ENCODE results near the gene ROR1.

The ROR1 gene

GRCh38 chr1:63988941-63989340, 215.1 kb downstream of the ROR1 start:
- Histone ChIP-seq H3K9ac (ENCODE audit: low read length) (no peak overlapping the region), H3F3A (ENCODE audit: insufficient read depth, low read length) (no peaks in the 10 kb centered on the region), H3K4me1 (ENCODE audit: low read length) (no peaks in the 10 kb centered on the region), H3K36me3 (replicated peaks; ENCODE audit: insufficient read depth, low read length) (no peaks in the 10 kb centered on the region), H2AFZ (ENCODE audit: low read length) (no peak overlapping the region), H4K20me1 (ENCODE audit: insufficient read depth, low read length) (no peaks in the 10 kb centered on the region), H3K4me2 (ENCODE audit: low read depth, low read length) (no peak overlapping the region), H3K9me2 (replicated peaks; ENCODE audit: insufficient read depth, low read length) (no peaks in the 10 kb centered on the region), H3K4me3 (ENCODE audit: low read length) (no peak overlapping the region), H3K27me3 (replicated peaks; ENCODE audit: insufficient read depth, low read length) (no peaks in the 10 kb centered on the region), H3K9me3 (replicated peaks; ENCODE audit: insufficient read depth, low read length) (no peaks in the 10 kb centered on the region), H3K79me2 (ENCODE audit: low read length) (no peaks in the 10 kb centered on the region), H3K27ac (ENCODE audit: low read length) (no peak overlapping the region)
- no peak for DNase-seq
- TF ChIP-seq CTCF (IDR thresholded peaks at IDR 0.05; ENCODE audit: low read length) (no peak), EZH2 (optimal IDR thresholded peaks at IDR 0.05; ENCODE audit: low read depth, low read length) (no peak), EZH2phosphoT487 (IDR thresholded peaks at IDR 0.05; ENCODE audit: low read length) (no peak)

DNA sequence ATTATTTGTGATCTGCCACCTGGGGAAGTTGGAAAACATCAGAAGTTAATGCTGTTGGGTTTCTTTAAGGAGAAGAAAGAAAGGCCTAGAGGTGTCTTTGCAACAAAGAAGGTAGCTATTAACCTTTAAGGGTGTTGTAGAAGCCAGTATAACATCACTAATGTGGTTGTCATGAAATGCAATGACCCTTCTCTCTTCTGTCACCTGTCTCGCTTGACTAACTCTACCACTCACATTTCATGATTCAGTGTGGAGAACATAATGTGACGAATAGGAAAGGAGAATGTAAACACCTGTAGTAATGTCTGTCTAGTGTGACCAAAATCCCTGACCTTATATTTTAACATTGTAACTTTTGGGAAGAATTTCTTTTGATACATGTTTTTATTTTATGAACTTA, 217.9 kb downstream of the ROR1 start:
- no peak for DNase-seq
- no peaks in the 10 kb centered on the region for H3K36me3 ChIP-seq (replicated peaks; ENCODE audit: insufficient read depth, low read length)
- H3K4me1 ChIP-seq (ENCODE audit: low read length): no peaks in the 10 kb centered on the region
- no peaks in the 10 kb centered on the region for H4K20me1 ChIP-seq (ENCODE audit: insufficient read depth, low read length)
- H3K9me2 ChIP-seq (replicated peaks; ENCODE audit: insufficient read depth, low read length): no peaks in the 10 kb centered on the region
- no peaks in the 10 kb centered on the region for H3K79me2 ChIP-seq (ENCODE audit: low read length)
- H3K4me3 ChIP-seq (ENCODE audit: low read length): no peak overlapping the region
- no peak overlapping the region for H3K27ac ChIP-seq (ENCODE audit: low read length)
- no peaks in the 10 kb centered on the region for H3K27me3 ChIP-seq (replicated peaks; ENCODE audit: insufficient read depth, low read length)
- no peak overlapping the region for H3K4me2 ChIP-seq (ENCODE audit: low read depth, low read length)
- no peaks in the 10 kb centered on the region for H3K9me3 ChIP-seq (replicated peaks; ENCODE audit: insufficient read depth, low read length)
- TF ChIP-seq CTCF (IDR thresholded peaks at IDR 0.05; ENCODE audit: low read length) (no peak), EZH2phosphoT487 (IDR thresholded peaks at IDR 0.05; ENCODE audit: low read length) (no peak), EZH2 (optimal IDR thresholded peaks at IDR 0.05; ENCODE audit: low read depth, low read length) (no peak)
- H2AFZ ChIP-seq (ENCODE audit: low read length): no peak overlapping the region
- H3K9ac ChIP-seq (ENCODE audit: low read length): no peak overlapping the region
- H3F3A ChIP-seq (ENCODE audit: insufficient read depth, low read length): no peaks in the 10 kb centered on the region

DNA sequence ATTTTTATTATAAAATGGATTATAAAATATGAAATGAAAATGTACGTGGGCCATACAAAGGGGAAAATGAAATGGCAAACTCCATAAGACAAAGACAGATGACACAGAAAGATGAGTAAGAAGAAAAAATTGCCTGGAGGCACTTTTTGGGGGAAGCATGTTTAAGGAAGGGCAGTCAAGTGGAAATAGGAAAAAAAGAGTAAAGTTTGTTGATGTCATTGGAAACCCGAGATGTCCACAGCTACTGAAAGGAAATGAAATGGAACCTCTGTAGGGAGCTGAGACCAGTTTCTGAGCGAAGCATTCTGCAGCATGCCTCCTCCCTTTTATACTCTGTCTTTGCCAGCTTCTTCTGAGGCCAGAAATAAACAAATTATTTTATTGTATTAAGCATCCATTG, 226.2 kb downstream of the ROR1 start:
- Histone ChIP-seq H3K4me1 (ENCODE audit: low read length) (no peaks in the 10 kb centered on the region), H3K4me2 (ENCODE audit: low read depth, low read length) (no peak overlapping the region), H3K9ac (ENCODE audit: low read length) (no peak overlapping the region), H3K9me3 (replicated peaks; ENCODE audit: insufficient read depth, low read length) (no peaks in the 10 kb centered on the region), H3K9me2 (replicated peaks; ENCODE audit: insufficient read depth, low read length) (no peaks in the 10 kb centered on the region), H3K27me3 (replicated peaks; ENCODE audit: insufficient read depth, low read length) (no peaks in the 10 kb centered on the region), H3K79me2 (ENCODE audit: low read length) (no peaks in the 10 kb centered on the region), H3K27ac (ENCODE audit: low read length) (no peak overlapping the region), H3K4me3 (ENCODE audit: low read length) (no peak overlapping the region), H3K36me3 (replicated peaks; ENCODE audit: insufficient read depth, low read length) (no peaks in the 10 kb centered on the region), H3F3A (ENCODE audit: insufficient read depth, low read length) (no peaks in the 10 kb centered on the region), H2AFZ (ENCODE audit: low read length) (no peak overlapping the region), H4K20me1 (ENCODE audit: insufficient read depth, low read length) (no peaks in the 10 kb centered on the region)
- TF ChIP-seq EZH2 (optimal IDR thresholded peaks at IDR 0.05; ENCODE audit: low read depth, low read length): no peak
- no peak for TF ChIP-seq CTCF (IDR thresholded peaks at IDR 0.05; ENCODE audit: low read length)
- TF ChIP-seq EZH2phosphoT487 (IDR thresholded peaks at IDR 0.05; ENCODE audit: low read length): no peak
- no peak for DNase-seq
